Measurements from ENCODE around the gene BAG2.

Gene BAG2

GRCh38 chr6:57224769-57225515 lies 52.8 kb downstream of the BAG2 start:
- DNase-seq = no peak

DNA sequence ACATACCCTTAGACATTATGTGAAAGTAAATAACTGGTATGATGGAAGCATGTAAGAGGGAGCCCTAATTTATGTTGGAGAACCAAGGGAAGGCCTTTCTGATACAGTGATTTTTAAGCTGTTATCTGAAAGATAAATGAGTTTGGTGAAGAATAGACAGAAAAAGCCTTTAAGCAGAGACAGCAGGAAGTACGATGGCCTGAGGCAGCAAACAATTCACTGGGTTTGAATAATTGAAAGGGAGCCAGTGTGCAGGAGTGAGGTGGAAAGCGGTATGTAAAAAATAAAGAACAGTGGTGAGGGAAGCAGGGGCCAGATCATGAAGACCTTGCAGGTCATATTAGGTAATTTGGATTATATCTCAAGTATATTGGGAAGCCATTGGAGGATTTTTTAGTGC lies 54.1 kb downstream of the BAG2 start:
- no peak for DNase-seq
